Measurements from ENCODE around the gene KRT28.

- TF ChIP-seq CTCF (IDR thresholded peaks at IDR 0.05) (no peak), EZH2 (IDR thresholded peaks at IDR 0.05) (no peak)
These were observed 14.0 kb upstream of the KRT28 start for GRCh38 chr17:40813804-40814203.

Data from neural progenitor cell (in vitro differentiated cells).